Ishikawa (cell line): Measurements from ENCODE around the gene ADGRG3.

Experiments
- CREB1 ChIP-seq: IDR thresholded peaks from 2 replicates; pipeline ENCODE4 v1.6.1; 2012; ENCODE audit warnings: low read depth
- EP300 ChIP-seq: IDR thresholded peaks from 2 replicates; pipeline ENCODE4 v1.6.1; 2012; ENCODE audit warnings: borderline replicate concordance
- RAD21 ChIP-seq: IDR thresholded peaks from 2 replicates; pipeline ENCODE4 v1.6.1; 2012; ENCODE audit warnings: low read depth
- REST ChIP-seq: IDR thresholded peaks from 2 replicates; pipeline ENCODE4 v1.6.1; 2012; ENCODE audit warnings: low read depth, mild to moderate bottlenecking
- TAF1 ChIP-seq: IDR thresholded peaks from 2 replicates; pipeline ENCODE4 v1.6.1; 2012; ENCODE audit warnings: low read depth, mild to moderate bottlenecking
- TEAD4 ChIP-seq: IDR thresholded peaks from 2 replicates; pipeline ENCODE4 v1.6.1; 2012
- TF ChIP-seq, protein P1 (sequence below): IDR thresholded peaks from 2 replicates; pipeline ENCODE4 v1.6.1; 2012

DNA sequence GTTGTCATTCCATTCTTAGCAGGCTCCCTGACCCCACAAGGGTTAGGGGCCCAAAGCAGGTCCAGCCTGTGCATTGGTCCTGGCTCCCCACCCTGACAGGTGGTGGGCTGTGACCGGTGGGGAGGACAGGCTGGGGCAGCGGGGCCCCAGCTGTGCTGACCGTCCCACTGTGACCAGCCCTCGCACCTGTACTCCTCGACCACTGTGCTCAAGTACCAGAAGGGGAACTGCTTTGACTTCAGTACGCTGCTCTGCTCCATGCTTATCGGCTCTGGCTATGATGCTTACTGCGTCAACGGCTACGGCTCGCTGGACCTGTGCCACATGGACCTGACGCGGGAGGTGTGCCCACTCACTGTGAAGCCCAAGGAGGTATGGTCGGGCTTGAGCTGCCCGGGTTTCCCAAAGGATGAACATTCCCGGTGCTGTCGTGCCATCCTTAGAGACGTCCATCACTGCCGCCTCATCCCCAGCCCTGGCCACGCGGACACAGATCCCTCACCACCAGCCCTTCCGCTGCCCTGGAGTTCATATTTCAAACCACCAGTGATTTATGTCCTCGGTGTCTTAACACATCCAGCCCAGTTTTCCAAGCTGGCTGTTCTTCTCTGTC, 33.8 kb downstream of the ADGRG3 start:
- TF ChIP-seq TAF1: no peak
- TF ChIP-seq TEAD4: no peak
- TF ChIP-seq REST: no peak
- no peak for TF ChIP-seq RAD21
- TF ChIP-seq EP300: no peak
- no peak for TF ChIP-seq CREB1
- TF ChIP-seq, protein P1, sequence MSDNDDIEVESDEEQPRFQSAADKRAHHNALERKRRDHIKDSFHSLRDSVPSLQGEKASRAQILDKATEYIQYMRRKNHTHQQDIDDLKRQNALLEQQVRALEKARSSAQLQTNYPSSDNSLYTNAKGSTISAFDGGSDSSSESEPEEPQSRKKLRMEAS: no peak
